HG03432 (cell line): Measurements from ENCODE around the gene PGBD2.
"Not testable (repeated sequence)": the region's sequence is repeated elsewhere in the genome, so short reads cannot be mapped to it uniquely, and the experiment has no call there.

Experiments used
- ATAC-seq: cut with Tn5 transposase; IDR thresholded peaks from one replicate; pipeline ENCODE4 v1.9.1; 2021; ENCODE audit warnings: mild to moderate bottlenecking, moderate library complexity; ENCODE audit not compliant: unreplicated experiment

The PGBD2 gene

GRCh38 chr1:248906009-248906752 lies at the start of gene PGBD2:
TSS of gene PGBD2 (plus strand) at chr1:248906235. CDS start at chr1:248913863, 7,628 bp downstream.
- ATAC-seq: peak; percentile 95

- no peak for ATAC-seq
These were observed 48.8 kb upstream of the PGBD2 start for GRCh38 chr1:248857201-248857600.

GRCh38 chr1:248857749-248858095 lies 48.3 kb upstream of the PGBD2 start:
- ATAC-seq: peak; percentile 1

GRCh38 chr1:248858096-248858890 lies 47.7 kb upstream of the PGBD2 start:
- peak; percentile 44 for ATAC-seq

GRCh38 chr1:248858891-248859889 lies 46.8 kb upstream of the PGBD2 start, which contains the start of gene ZNF692:
TSS of gene ZNF692 (minus strand) at chr1:248859085. CDS start at chr1:248858309, 776 bp downstream.
- peak; percentile 78 for ATAC-seq

- ATAC-seq: no peak
These were observed 46.0 kb upstream of the PGBD2 start for GRCh38 chr1:248860007-248860406.

- ATAC-seq: no peak
These were observed 44.4 kb upstream of the PGBD2 start for GRCh38 chr1:248861616-248862015.

- ATAC-seq: peak; percentile 13
These were observed 43.4 kb upstream of the PGBD2 start for GRCh38 chr1:248862695-248862997.

- peak; percentile 74 for ATAC-seq
These were observed 42.8 kb upstream of the PGBD2 start for GRCh38 chr1:248862998-248863881.

- ATAC-seq: no peak
These were observed 34.1 kb upstream of the PGBD2 start for GRCh38 chr1:248871837-248872401.

- ATAC-seq: peak; percentile 49
These were observed 33.2 kb upstream of the PGBD2 start for GRCh38 chr1:248872752-248873408.

GRCh38 chr1:248873409-248873992 lies 32.5 kb upstream of the PGBD2 start:
- ATAC-seq: peak; percentile 79

GRCh38 chr1:248873993-248874533 lies 32.0 kb upstream of the PGBD2 start:
- ATAC-seq: peak; percentile 70

- ATAC-seq: no peak
These were observed 24.8 kb upstream of the PGBD2 start for GRCh38 chr1:248881261-248881660.

- not testable (repeated sequence) for ATAC-seq
These were observed 23.6 kb upstream of the PGBD2 start for GRCh38 chr1:248882427-248882826.

GRCh38 chr1:248884632-248885295 lies 21.3 kb upstream of the PGBD2 start:
- ATAC-seq: no peak

- ATAC-seq: no peak
These were observed 20.4 kb upstream of the PGBD2 start for GRCh38 chr1:248885646-248886045.
